CD4-positive, alpha-beta T cell treated with Interleukin-15 for 4 hours (primary cell): ENCODE data around the gene SMIM41.
A peak's percentile ranks its signal among the peaks of the same experiment; 100 is the strongest.

Experiments
- DNase-seq: peaks from one replicate; pipeline ENCODE4 v3.0.0-alpha.2; 2020; ENCODE audit warnings: low spot score

SMIM41 gene

DNA sequence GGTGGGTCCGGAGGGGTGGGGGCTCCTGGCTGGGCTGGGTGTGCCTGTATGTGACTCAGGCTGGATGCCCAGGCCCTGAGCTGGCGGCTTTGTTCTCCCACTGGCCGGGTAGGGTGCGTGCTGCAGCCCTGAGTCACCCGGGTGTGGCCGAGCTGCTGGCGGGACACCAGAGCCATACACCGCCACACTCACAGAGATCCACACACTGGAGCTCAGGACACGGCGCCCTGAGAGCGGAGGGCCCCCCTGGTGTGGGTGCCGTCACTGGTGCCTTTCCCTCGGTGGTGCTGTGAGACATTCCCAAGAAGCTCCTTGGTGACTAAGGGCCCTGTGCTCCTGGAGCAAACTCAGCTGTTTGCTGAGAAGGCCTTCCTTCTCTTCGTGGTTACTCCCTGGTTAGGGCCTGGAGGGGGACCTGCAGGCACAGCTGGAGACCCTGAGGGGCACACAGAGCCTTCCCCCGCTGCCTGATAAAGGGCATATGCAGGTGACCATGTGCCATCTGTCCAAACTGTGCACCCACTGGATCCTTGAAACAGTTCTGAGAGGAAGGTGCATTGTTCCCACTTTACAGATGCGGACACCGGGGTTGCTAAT, 68.0 kb downstream of the SMIM41 start:
- DNase-seq = no peak

DNA sequence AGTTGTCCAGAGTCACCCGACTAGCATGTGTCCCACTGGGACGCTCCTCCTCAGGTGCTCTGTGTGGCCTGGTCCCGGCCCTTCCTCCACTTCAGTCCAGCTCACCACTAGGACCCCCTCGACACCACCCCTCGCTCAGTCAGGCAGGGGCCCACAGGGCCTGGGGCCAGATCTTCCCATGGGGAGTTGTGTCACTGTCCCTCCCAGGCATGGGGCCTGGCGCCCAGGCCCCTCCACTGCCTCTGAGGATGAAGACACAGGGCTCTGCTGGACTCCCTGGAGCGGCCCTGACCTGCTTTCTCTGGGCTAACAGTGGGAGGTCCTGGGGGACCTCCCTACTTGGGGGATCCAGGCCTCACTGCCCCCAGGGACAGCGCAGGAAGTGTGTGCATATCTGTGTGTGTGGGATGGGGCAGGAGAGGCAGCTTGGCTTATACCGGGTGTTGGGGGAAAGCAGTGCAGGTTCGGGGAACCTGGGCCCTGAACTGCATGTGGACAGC, 68.5 kb downstream of the SMIM41 start:
- DNase-seq = no peak

DNA sequence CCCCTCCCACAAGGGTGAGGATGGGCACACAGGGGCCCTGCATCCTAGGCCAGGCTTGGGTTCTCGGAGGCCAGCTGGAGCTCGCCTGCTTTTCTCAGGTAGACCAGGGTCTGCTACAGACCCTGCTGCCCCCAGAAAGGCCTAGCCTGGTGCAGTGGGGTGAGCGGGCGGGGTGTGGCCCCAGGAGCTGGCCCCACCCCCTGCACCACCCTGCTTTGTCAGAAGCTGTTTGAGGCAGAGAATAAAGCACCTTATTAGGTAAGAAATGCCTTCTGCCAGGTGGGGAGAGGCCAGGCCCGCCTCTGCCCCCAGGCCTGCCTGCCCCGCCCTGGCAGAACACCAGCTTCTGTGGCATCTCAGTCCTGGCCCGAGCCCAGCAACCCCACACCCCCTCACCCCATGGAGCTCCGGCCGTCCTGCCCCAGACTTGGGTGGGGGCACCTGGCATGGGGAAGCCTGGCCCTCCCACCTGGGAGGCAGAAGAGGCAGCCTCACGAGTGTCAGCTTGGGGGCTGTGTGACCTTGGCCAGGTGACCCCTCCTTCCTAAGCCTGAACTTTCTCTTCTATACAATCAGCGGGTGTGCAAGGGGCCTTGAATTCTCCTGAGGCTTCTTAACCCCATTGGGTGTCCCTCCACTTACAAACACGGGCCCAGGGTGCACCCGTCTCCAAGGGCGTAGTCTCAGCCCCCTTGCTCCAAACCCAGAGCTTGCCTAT, 69.1 kb downstream of the SMIM41 start:
- no peak for DNase-seq

DNA sequence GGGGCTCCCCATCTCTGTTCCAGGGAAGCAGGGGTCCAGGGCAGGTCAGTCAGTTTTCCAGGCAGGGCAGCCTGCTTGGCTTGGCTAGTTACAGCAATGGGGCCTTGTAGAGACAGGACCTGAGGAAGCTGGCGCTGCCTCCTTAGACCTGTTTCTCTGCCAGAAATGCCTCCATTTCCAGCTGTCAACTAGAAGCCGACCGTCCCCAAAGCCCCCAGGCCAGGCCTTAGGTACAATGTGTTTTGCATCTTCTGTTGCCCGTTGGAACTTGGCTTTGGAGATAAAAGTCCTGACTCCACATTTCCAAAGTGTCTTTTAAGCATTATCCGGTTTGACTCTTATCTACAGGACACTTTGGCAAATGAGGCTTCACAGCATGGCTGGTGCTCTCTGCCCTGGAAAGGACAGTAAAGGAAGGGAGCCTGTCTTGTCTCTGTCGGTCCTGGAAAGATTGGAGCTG, 69.7 kb downstream of the SMIM41 start:
- no peak for DNase-seq

DNA sequence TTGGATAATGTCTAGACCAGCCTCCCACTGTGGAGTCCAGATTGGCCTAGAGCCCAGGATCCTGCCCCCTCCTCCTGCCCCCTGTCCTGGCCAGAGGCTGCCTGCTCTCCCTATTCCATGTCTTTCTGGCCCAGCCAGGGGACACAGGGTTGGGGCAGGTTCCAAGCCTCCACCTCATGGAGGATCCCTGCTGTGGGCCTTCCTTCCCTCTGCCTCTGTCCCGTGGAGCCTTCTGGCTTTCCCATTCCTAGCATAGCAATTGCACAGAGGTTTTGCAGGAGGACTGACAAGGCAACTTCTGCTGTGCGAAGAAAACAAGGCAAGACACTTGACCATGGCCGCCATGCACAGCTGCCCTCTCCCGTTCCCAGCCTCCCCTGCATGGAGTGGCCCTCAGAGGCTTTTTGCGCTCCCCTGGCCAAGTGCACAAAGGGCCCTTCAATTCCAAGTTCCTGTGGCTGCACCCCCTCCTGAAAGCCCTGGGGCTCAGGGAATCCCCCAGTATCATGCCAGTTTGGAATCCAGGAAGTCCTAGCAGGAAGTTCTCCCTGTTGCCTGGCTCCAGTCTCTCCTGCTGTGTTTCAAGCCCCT, 70.2 kb downstream of the SMIM41 start:
- DNase-seq = no peak

DNA sequence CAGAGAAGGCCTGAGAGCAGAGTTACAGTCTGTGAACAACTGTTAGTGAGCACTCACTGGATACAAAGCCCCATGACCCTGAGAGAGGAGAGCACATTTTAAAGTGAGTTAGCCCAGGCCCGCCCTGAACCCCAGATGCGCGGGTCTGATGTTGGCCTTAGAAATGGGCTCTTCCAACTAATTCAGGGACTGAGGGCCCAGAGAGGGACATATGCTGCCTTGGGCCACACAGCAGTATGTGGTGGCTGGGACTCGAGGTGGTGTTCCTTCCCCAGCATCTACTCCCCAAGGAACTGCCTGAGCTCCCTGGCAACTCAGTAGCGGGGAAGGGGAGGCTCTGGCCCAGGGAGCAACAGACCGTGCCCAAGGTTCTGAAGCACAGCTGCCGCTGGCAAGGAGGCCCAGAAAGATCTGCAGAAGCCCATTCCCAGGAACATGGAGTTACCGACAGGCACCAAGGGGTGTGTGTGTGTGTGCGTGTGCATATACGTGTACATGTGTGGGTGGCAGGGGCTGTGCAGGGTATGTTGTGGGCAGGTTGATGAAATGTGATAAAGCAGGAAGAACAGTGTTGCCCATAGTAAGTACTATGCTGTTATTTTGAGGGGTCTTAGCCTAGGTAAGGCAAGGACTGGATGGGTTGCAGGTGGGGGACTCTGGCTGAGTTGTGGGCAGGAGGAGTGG, 71.8 kb downstream of the SMIM41 start:
- no peak for DNase-seq

DNA sequence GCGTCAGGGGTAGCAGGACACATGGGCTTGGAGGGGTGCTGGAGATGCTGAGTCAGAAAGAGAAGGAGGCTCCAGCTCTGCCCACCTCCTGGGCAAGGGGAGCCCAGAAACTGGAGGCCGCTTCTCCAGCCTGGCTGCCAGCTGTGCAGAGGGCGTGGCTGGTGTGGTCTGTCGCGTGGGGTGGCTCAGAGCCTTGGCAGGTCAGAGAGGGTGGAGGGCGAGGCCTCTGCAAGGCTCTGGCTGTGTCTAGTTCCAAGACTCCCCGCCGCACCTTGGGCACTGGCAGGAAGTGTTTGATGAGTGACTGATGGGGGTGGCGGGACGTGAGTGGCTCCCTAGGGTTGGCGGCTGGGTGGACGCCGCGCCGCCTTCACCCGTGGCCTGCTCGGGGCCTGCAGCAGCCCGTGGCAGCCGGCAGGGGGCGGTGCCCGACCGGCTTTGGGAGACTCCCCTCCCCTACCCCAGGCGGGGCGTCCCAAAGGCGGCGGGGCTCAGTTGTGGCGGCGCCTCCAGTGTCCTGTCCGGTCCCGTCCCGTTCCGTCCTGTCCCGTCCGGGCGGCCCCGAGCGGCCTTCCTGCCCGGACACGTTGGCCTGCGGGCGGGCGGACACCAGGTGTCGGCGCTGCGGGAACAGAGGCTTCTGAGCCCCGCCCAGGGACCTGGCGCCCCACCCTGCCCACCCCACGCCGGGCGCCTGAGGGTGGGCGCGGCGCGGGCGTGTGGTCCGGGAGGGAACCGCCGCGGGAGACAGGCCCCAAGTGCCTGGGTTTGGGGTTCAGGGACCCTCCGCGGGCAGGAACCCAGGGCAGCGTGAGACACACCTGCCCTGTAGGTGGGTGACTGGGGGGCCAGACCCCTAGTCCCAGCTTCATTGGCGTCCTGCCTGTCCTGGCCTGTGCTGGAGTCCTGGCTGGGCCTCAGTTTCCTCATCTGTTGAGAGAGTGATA, 72.6 kb downstream of the SMIM41 start:
- peak; percentile 79 for DNase-seq

DNA sequence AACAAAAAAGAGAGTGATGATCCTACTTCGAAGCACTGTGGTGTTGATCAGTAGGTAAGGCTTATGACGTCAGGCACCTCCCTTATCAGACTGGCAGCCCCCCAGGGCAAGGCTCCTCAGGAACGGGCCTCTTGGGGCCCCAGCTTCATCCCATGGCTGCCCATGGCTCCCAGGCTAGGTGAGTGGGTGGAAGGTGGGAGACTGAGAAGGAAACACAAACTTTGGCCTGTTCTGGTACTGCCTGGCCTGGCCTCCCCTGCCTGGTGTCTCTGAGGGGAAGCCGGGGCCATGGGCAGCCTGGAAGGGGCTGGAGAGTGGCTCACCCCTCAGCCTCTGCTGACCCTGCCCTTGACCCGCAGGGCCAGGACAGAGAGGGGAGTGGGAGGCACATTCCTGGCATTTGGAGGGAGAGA, 73.4 kb downstream of the SMIM41 start:
- DNase-seq = no peak

DNA sequence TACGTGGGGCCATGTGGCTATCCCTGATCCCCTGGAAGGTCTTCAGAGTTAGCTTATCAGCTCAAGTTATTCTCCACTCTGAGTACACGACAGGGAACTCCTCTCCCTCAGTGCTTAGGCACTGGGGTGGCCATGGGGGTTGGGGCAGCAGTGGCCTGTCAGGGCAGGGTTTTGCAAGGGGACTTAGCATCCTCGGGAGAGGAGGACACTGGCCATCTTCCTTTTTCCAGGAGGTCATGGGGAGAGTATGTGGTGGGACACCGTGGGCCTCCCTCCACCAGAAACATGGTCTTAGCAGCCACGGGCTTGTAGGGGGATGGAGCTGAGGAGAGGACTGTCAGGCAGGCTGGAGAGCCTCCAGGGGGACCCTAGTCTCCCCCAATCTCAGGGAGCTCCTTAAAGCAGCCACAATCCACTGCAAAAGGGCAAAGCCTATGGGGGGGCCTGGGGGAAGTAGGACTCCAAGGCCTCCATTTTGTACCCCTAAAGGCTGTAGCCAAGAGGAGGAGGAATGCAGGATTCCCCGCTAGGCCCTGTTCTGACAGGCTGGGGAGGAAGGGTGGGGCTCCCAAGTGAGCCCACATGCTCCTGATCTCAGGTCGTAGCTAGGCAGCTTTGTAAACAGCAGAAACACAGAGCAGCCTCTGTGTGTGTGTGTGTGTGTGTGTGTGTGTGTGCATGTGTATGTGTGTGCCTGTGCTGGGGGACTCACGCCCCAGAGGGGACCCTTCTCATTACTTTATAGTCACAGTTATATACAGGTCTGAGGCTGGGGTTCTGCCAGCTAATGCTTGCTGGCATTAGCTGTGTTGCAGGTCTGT, 75.8 kb downstream of the SMIM41 start:
- peak; percentile 77 for DNase-seq

DNA sequence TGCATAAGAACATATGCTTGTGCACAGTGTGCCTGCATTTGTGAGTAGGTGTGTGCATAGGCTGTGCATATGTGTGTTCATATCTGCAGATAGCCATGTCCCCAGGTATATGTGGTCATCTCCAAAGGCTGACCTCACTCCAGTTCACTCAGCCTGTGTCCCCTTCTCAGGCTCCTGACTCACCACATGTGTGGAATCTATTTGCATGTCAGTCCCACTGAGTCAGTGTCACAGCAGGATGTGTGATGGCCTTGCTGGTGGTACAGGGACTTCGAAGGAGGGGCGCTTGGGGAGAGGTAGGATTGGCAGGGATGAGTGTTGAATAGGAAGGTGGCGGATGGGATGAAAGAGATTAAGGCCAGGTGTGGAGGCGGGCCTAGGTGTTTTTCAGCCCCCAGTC, 76.8 kb downstream of the SMIM41 start:
- no peak for DNase-seq

DNA sequence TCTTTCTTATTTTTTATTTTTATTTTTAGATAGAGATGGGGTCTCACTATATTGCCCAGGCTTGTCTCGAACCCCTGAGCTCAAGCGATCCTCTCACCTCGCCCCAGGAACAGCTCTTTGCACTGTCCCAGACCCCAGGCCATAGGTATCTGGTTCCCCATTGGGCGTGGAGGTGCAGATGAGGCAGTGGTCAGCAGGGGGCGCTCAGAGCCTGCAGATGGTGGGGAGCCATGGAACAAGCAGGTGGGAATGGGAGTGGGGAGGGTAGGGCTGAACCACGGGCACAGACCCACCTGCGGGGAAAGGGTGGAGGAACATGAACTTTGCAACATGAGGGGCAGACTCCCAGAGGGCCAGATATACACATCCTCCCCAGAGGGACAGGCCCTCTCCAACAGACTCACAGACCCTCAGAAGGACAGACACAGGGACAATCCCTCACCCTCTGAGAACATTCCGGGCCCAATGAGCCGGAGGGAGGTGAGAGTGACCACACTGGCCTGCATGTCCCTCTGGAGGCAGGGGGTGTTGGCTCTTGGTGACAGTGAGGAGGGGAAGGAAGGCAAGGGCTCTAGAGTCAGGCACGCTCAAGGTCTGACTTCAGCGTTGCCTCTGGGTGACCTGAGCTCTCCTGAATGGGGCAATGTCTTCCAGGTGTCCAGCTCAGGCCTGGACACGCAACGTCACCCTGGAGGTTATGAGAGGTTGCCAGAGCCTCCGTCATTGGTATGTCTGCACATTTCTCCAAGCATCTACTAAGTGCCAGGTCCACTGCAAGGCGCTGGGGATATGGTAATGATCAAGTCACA, 77.5 kb downstream of the SMIM41 start:
- peak; percentile 78 for DNase-seq

DNA sequence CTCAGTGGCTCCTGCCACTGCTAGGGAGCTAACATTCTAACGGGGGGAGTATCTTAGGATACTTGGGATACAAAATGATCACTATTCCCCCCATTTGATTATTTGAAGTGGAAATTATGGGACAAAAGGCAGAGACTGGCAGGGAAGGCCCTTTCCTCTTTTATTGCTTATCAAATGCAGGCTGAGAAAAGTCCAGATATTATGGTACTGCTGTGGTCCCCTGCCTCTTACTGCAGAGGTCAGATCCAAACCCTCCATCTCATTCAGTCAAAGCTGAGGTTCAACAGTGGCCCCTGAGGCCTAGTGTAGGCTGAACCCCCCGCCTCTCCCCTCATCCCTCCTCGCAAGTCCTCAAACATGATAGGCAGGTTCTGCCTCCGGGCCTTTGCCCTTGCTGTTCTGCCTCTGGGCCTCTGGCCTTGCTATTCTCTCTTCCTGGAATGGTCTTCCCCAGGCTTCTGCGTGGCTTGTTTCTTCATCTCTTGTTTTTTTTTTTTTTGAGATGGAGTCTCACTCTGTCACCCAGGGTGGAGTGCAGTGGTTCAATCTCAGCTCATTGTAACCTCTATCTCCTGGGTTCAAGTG, 78.2 kb downstream of the SMIM41 start:
- no peak for DNase-seq
